Activated T-cell treated with anti-CD3 and anti-CD28 coated beads for 4 hours (primary cell): ENCODE data around the gene PPARA.

ENCODE experiments used
- DNase-seq: peaks from one replicate; pipeline ENCODE4 v3.0.0-alpha.2; 2020

PPARA gene

GRCh38 chr22:46150034-46150654 is at the start of gene PPARA:
Gene PPARA (plus strand): TSS chr22:46150526. CDS start chr22:46198384, 47,858 bp downstream.
- peak; percentile 80 for DNase-seq

GRCh38 chr22:46102159-46102558 is 48.2 kb upstream of the PPARA start:
- DNase-seq = no peak

GRCh38 chr22:46102752-46103151 is 47.6 kb upstream of the PPARA start:
- no peak for DNase-seq

GRCh38 chr22:46103181-46103580 is 47.1 kb upstream of the PPARA start:
- DNase-seq = no peak

- DNase-seq = no peak
Measured at GRCh38 chr22:46103664-46104063, 46.7 kb upstream of the PPARA start.

GRCh38 chr22:46104170-46104880 is 46.0 kb upstream of the PPARA start:
- no peak for DNase-seq

GRCh38 chr22:46104881-46105493 is 45.3 kb upstream of the PPARA start:
- DNase-seq = no peak

GRCh38 chr22:46105494-46106278 is 44.6 kb upstream of the PPARA start:
- no peak for DNase-seq

- no peak for DNase-seq
Measured at GRCh38 chr22:46106279-46107022, 43.9 kb upstream of the PPARA start.

- DNase-seq = no peak
Measured at GRCh38 chr22:46107089-46107664, 43.1 kb upstream of the PPARA start.

GRCh38 chr22:46107753-46108563 is 42.4 kb upstream of the PPARA start:
- no peak for DNase-seq

- no peak for DNase-seq
Measured at GRCh38 chr22:46108564-46109473, 41.5 kb upstream of the PPARA start.

- DNase-seq = no peak
Measured at GRCh38 chr22:46109474-46110003, 40.8 kb upstream of the PPARA start.

- no peak for DNase-seq
Measured at GRCh38 chr22:46110215-46110614, 40.1 kb upstream of the PPARA start.

- no peak for DNase-seq
Measured at GRCh38 chr22:46111645-46112306, 38.5 kb upstream of the PPARA start.

GRCh38 chr22:46112405-46112804 is 37.9 kb upstream of the PPARA start:
- no peak for DNase-seq

- DNase-seq = no peak
Measured at GRCh38 chr22:46113110-46113909, 37.0 kb upstream of the PPARA start.

- no peak for DNase-seq
Measured at GRCh38 chr22:46113910-46114517, 36.3 kb upstream of the PPARA start.
